Measurements from ENCODE around the gene PRR12.

- no peak for TF ChIP-seq CTCF (conservative IDR thresholded peaks at IDR 0.05 in 1 of 2, IDR thresholded peaks at IDR 0.05 in 1 of 2; ENCODE audit: low read depth in 1 of 2, low read length in 2 of 2)
- TF ChIP-seq EZH2 (IDR thresholded peaks at IDR 0.05; ENCODE audit: low read length, missing control alignments) = no peak
Observed at GRCh38 chr19:49667473-49667872, 76.5 kb downstream of the PRR12 start.
